Type B pancreatic cell (in vitro differentiated cells): Measurements from ENCODE around the gene LSG1. TPM values are rescaled to one million over a fixed set of nuclear protein-coding genes. Genes with fewer than 3 reads are reported as not detected.

Source experiments
- DNase-seq: peaks from one replicate; pipeline ENCODE4 v3.0.0; 2021; ENCODE audit warnings: mixed read lengths; ENCODE audit not compliant: unreplicated experiment; ENCODE audit errors: extremely low spot score
- H3K27ac Mint-ChIP-seq: 2 replicates; pipeline ENCODE4 v1.8.0; 2021; ENCODE audit warnings: mild to moderate bottlenecking, mixed read lengths
- H3K27me3 Mint-ChIP-seq: 2 replicates; pipeline ENCODE4 v1.8.0; 2021; ENCODE audit warnings: mixed read lengths
- H3K36me3 Mint-ChIP-seq: 2 replicates; pipeline ENCODE4 v1.8.0; 2021; ENCODE audit warnings: mixed read lengths
- H3K4me1 Mint-ChIP-seq: one replicate; pipeline ENCODE4 v1.8.0; 2021; ENCODE audit warnings: mixed read lengths; ENCODE audit not compliant: unreplicated experiment
- H3K4me3 Mint-ChIP-seq: 2 replicates; pipeline ENCODE4 v1.8.0; 2021; ENCODE audit warnings: mild to moderate bottlenecking, mixed read lengths
- H3K9me3 Mint-ChIP-seq: 2 replicates; pipeline ENCODE4 v1.8.0; 2021; ENCODE audit warnings: mixed read lengths
- total RNA-seq: library from RNA; stranded (reverse); gene quantifications from 2 replicates; pipeline ENCODE4 v1.2.1, GENCODE V29; 2021; ENCODE audit warnings: low replicate concordance
- TF ChIP-seq, protein P1 (sequence below): fragments of 200-600 bp; sonication (generic); conservative IDR thresholded peaks from 2 replicates; pipeline ENCODE4 v1.5.0; 2021; ENCODE audit warnings: antibody characterized with exemption, mild to moderate bottlenecking

Gene LSG1
- total RNA-seq, 1 donor from 2014 or later, result 45.3 TPM

DNA sequence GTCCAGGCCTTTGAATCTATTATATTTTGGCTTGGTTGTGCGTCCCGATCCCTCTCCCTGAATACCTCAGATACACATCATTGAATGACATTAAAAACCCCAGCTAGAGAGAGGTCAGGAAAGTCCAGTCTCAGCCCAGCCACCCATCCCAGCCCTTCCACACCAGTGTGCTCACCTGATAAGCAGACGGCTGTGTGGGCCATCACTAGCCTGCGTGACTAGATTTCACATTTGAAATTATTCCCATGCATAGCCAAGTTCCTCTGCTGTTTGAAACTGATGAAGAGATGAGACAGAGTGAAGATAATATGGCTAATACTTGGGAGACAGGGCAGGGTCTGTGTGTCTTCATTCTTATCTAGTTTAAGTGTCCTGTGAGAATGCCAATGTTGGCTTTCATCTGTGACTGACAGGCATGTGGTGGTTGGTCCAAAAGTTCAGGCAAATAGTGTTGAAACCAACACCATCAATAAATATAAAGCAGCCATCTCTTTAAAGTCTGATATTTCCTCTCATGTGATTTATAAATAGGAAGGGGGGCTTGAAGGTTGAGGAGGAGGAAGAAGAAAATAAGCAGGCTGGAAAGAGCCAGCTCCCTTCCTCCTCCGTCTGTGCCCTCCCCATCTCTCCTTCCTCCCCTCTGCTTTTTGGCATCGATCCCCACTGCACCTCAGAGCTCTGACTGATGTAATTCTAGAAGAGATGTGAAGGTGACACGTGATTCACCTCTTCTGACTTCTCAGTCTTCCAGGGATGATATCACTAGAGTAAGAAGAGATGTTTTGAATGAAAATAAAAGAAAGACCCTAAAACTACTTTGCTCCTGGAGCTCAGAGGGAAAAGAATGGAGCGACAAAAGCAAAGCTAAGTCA lies 18.7 kb upstream of the LSG1 start:
- H3K4me1 Mint-ChIP-seq, result peaks cover 38% of the 10 kb centered on the region
- H3K27me3 Mint-ChIP-seq, result peaks cover 35% of the 10 kb centered on the region
- H3K27ac Mint-ChIP-seq, result peak overlapping the region; percentile 29

DNA sequence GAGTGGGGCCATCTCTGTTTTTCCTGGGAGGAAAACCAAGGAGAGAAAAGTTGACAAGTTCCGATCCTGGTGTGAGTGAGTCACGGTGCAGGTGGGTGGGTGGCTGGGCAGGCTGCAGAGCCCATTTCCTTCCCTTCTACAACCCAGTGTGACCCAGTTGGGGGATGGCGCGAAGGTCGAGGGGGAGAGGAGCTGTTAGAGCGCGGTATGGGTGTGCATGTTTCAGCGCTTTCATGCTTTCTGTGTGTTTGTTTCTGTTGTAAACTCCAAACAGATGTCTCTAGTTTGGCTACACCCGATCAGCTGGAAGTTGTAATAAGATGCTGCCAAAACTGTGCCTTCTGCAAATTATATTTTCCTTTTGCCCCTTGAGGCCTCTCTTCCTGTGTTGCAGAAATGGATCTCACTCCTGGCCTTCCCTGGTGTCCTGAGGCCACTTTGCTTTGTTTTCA lies 17.5 kb upstream of the LSG1 start:
- H3K4me1 Mint-ChIP-seq, result peaks cover 42% of the 10 kb centered on the region
- H3K9me3 Mint-ChIP-seq, result no peaks in the 10 kb centered on the region
- DNase-seq, result no peak
- peak overlapping the region; percentile 93 for H3K4me3 Mint-ChIP-seq
- H3K36me3 Mint-ChIP-seq, result no peaks in the 10 kb centered on the region
- peaks cover 43% of the 10 kb centered on the region for H3K27me3 Mint-ChIP-seq
- TF ChIP-seq, protein P1, sequence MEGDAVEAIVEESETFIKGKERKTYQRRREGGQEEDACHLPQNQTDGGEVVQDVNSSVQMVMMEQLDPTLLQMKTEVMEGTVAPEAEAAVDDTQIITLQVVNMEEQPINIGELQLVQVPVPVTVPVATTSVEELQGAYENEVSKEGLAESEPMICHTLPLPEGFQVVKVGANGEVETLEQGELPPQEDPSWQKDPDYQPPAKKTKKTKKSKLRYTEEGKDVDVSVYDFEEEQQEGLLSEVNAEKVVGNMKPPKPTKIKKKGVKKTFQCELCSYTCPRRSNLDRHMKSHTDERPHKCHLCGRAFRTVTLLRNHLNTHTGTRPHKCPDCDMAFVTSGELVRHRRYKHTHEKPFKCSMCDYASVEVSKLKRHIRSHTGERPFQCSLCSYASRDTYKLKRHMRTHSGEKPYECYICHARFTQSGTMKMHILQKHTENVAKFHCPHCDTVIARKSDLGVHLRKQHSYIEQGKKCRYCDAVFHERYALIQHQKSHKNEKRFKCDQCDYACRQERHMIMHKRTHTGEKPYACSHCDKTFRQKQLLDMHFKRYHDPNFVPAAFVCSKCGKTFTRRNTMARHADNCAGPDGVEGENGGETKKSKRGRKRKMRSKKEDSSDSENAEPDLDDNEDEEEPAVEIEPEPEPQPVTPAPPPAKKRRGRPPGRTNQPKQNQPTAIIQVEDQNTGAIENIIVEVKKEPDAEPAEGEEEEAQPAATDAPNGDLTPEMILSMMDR, result no peak
- peak overlapping the region; percentile 0 for H3K27ac Mint-ChIP-seq

More for the DNA sequence above, 18.7 kb upstream of the LSG1 start:
- Mint-ChIP-seq H3K4me3 (peak overlapping the region; percentile 18), H3K36me3 (no peaks in the 10 kb centered on the region), H3K9me3 (no peaks in the 10 kb centered on the region)
- DNase-seq, result no peak
- TF ChIP-seq, protein P1, result no peak

DNA sequence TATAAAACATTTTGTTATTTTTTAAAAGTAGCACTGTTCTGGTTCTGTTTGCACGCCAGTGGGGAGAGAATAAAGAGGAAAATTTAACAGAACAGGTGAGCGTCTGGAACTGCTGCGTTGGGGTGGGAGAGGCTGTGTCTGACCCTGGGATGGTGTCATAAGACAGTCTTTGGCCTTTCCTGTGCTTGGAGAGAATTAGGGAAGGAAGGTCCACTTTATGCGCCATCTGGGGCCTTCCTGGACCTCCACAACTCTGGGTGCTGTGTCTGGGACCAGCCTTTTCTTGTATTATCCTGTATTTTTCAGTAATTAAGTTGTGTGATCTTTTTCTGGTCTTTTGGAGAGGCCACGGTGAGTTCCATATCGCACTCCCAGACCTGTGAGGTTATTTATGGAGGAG lies 17.0 kb upstream of the LSG1 start:
- peak overlapping the region; percentile 93 for H3K4me3 Mint-ChIP-seq
- TF ChIP-seq, protein P1, result no peak
- H3K36me3 Mint-ChIP-seq, result no peaks in the 10 kb centered on the region
- H3K27ac Mint-ChIP-seq, result peak overlapping the region; percentile 0
- peaks cover 46% of the 10 kb centered on the region for H3K4me1 Mint-ChIP-seq
- DNase-seq, result no peak
- peaks cover 45% of the 10 kb centered on the region for H3K27me3 Mint-ChIP-seq
- H3K9me3 Mint-ChIP-seq, result no peaks in the 10 kb centered on the region

DNA sequence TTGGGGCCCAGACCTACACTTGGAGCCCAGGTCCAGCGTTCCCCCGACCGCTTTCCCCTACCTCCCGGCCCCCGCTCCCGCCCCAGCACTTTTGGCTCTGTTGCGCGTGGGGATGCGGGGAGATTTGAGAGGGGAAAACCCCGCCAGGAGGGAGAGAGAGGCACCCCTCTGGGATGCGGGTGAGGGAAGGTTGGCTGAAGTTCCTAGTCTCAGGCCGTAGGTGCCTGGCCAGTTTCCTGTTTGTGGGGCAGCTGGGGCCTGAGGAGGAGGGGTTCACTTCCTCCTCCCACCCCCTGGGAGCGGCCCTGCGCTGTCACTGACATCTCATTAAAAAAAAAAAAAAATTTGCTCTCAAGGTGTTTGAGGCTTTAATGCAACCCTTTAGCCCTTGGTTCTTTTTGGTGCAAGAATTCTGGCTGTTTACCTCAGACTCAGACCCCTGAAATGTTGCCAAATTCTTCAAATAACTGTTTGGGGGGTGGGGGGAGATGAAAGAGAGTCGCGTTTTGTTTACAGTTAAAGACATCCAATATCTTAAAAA lies 16.3 kb upstream of the LSG1 start:
- peak overlapping the region; percentile 93 for H3K4me3 Mint-ChIP-seq
- no peak for DNase-seq
- H3K27me3 Mint-ChIP-seq, result peaks cover 46% of the 10 kb centered on the region
- H3K4me1 Mint-ChIP-seq, result peaks cover 47% of the 10 kb centered on the region
- H3K9me3 Mint-ChIP-seq, result no peaks in the 10 kb centered on the region
- H3K27ac Mint-ChIP-seq, result no peak overlapping the region
- no peaks in the 10 kb centered on the region for H3K36me3 Mint-ChIP-seq
- TF ChIP-seq, protein P1, result no peak

DNA sequence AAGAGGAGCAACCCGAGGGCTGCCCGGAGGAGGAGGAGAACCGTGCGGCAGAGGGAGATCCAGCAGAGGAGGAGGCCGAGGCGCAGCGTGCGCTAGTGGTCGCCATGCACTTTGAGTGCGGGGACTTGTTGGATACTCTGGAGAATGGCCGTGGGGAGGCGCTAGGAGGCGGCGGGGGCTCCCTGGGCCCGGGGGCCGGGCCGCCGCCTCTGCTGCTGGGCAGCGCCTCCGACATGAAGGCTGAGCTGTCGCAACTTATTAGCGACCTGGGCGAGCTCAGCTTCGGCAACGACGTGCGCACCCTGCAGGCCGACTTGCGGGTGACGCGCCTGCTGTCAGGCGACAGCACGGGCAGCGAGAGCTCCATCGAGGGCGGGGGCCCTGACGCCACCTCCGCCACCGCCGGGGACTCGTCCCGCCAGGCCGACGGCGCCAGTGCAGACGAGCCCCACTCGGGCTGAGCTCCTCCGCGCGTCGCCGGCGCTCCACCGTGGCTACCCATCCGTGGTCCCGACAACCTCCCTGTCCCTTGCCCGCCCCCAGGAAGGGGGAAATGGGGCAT lies 15.7 kb upstream of the LSG1 start:
- peak overlapping the region; percentile 72 for H3K27ac Mint-ChIP-seq
- TF ChIP-seq, protein P1, result peak; percentile 70
- H3K36me3 Mint-ChIP-seq, result no peaks in the 10 kb centered on the region
- H3K9me3 Mint-ChIP-seq, result no peaks in the 10 kb centered on the region
- H3K4me1 Mint-ChIP-seq, result peaks cover 49% of the 10 kb centered on the region
- peak; percentile 79 for DNase-seq
- peak overlapping the region; percentile 93 for H3K4me3 Mint-ChIP-seq
- H3K27me3 Mint-ChIP-seq, result peaks cover 48% of the 10 kb centered on the region
